PC-3 (cell line): Measurements from ENCODE around the gene TGFBI.

Experiments used
- EZH2 ChIP-seq: fragments of 300-600 bp; sonication (generic); IDR thresholded peaks from one replicate; pipeline ENCODE4 v1.6.1; 2017; ENCODE audit warnings: antibody characterized with exemption, mild to moderate bottlenecking, low read length; ENCODE audit not compliant: unreplicated experiment
- EZH2phosphoT487 ChIP-seq: fragments of 300-600 bp; sonication (generic); IDR thresholded peaks from 2 replicates; pipeline ENCODE4 v1.6.1; 2018; ENCODE audit warnings: mild to moderate bottlenecking, antibody characterized with exemption, low read length, borderline replicate concordance
- TF ChIP-seq, protein P1 (sequence below): fragments of 300-600 bp; sonication (generic); conservative IDR thresholded peaks from 2 replicates; pipeline ENCODE4 v1.5.1; 2017; ENCODE audit warnings: antibody characterized with exemption, low read depth, mild to moderate bottlenecking, low read length

DNA sequence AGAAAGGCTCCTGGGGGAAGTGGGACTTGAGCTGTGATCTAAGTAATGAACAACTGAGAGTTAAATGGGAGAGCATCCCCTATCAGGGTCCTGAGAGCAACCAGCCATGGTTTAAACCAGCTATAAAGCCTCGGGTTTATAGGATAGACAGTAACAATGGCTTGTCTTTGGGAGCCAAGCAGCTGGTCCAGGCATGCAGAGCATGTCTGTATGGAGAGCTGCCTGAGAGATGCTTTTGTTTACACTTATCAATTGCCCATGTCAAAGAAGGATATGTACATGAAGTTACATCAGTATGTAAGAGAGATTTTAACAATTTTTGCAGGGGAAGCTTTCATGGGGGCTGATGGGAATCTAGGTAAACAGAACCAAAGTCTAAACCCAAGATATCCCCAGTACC lies 4.4 kb downstream of the TGFBI start:
- TF ChIP-seq, protein P1, sequence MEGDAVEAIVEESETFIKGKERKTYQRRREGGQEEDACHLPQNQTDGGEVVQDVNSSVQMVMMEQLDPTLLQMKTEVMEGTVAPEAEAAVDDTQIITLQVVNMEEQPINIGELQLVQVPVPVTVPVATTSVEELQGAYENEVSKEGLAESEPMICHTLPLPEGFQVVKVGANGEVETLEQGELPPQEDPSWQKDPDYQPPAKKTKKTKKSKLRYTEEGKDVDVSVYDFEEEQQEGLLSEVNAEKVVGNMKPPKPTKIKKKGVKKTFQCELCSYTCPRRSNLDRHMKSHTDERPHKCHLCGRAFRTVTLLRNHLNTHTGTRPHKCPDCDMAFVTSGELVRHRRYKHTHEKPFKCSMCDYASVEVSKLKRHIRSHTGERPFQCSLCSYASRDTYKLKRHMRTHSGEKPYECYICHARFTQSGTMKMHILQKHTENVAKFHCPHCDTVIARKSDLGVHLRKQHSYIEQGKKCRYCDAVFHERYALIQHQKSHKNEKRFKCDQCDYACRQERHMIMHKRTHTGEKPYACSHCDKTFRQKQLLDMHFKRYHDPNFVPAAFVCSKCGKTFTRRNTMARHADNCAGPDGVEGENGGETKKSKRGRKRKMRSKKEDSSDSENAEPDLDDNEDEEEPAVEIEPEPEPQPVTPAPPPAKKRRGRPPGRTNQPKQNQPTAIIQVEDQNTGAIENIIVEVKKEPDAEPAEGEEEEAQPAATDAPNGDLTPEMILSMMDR, result no peak
- no peak for TF ChIP-seq EZH2
- TF ChIP-seq EZH2phosphoT487, result no peak
